Panc1 (cell line): ENCODE results near the gene NTM. TPM values are rescaled to one million over a fixed set of nuclear protein-coding genes. Genes with fewer than 3 reads are reported as not detected.

ENCODE experiments used
- ATAC-seq: fragments of 200-7000 bp; cut with Tn5 transposase; 2 replicates; pipeline ENCODE4 v1.9.1; 2020; ENCODE audit warnings: mild to moderate bottlenecking, moderate library complexity
- BruUV-seq: library from RNA; stranded (reverse); fragments of 400-500 nt; replicated peaks from 2 replicates; lab custom pipeline; 2021; lab: Mats Ljungman, UMichigan
- CTCF ChIA-PET: fragments of 300-600 bp; sonication (Branson Sonifier 250); formaldehyde crosslinking; loops from one replicate; lab custom pipeline; 2022; ENCODE audit warnings: antibody characterized with exemption; lab: Charles Lee
- POLR2A ChIA-PET: fragments of 300-600 bp; sonication (Branson Sonifier 250); formaldehyde crosslinking; loops from one replicate; lab custom pipeline; 2022; ENCODE audit warnings: antibody characterized with exemption; lab: Charles Lee
- DNase-seq: peaks from one replicate; pipeline ENCODE4 v3.0.0-alpha.2; 2010; ENCODE audit warnings: low read depth, low spot score
- H3K27ac ChIP-seq: 2 replicates; pipeline ENCODE4 v1.5.1; 2011; ENCODE audit warnings: mild to moderate bottlenecking, low read length, inconsistent platforms
- H3K27me3 ChIP-seq: fragments of 200-500 bp; sonication (Bioruptor generic); 2 replicates; pipeline ENCODE4 v1.6.0; 2014; ENCODE audit warnings: low read length, inconsistent platforms; ENCODE audit not compliant: control insufficient read depth, insufficient read depth
- H3K36me3 ChIP-seq: fragments of 200-500 bp; sonication (Bioruptor generic); 2 replicates; pipeline ENCODE4 v1.5.1; 2014; ENCODE audit warnings: inconsistent platforms, mild to moderate bottlenecking, low read length, moderate library complexity; ENCODE audit not compliant: control insufficient read depth, insufficient read depth
- H3K4me1 ChIP-seq: 2 replicates; pipeline ENCODE4 v1.5.1; 2011; ENCODE audit warnings: inconsistent platforms, mild to moderate bottlenecking, low read length, moderate library complexity; ENCODE audit not compliant: control insufficient read depth, insufficient read depth
- H3K4me3 ChIP-seq, 2 experiments: 2 replicates each; pipeline ENCODE4 v1.5.1; 2011 to 2012; ENCODE audit warnings: low read depth in 2 of 2, low read length in 2 of 2, mild to moderate bottlenecking in 2 of 2, inconsistent platforms in 1 of 2, moderate library complexity in 1 of 2
- H3K9me3 ChIP-seq: fragments of 200-500 bp; sonication (Bioruptor generic); 2 replicates; pipeline ENCODE4 v1.5.1; 2014; ENCODE audit warnings: low read depth, mild to moderate bottlenecking, inconsistent platforms, low read length, moderate library complexity; ENCODE audit not compliant: control insufficient read depth, insufficient read depth
- POLR2AphosphoS5 ChIP-seq: IDR thresholded peaks from 2 replicates; pipeline ENCODE4 v1.6.1; 2012; ENCODE audit warnings: mild to moderate bottlenecking, low read depth, low read length, moderate library complexity
- SIN3A ChIP-seq: IDR thresholded peaks from 2 replicates; pipeline ENCODE4 v1.6.1; 2012; ENCODE audit warnings: low read depth, mild to moderate bottlenecking, low read length, moderate library complexity, borderline replicate concordance; ENCODE audit not compliant: insufficient read depth
- TCF7L2 ChIP-seq: IDR thresholded peaks from 2 replicates; pipeline ENCODE4 v1.6.1; 2011; ENCODE audit warnings: mild to moderate bottlenecking, low read depth, low read length, inconsistent platforms
- in situ Hi-C: cut with HindIII; loops from 2 replicates; pipeline ENCODE4 v1.10.0; 2016; ENCODE audit warnings: low sequenced_read_pairs, low pct_unique_long_range_greater_than_20kb
- intact Hi-C: fragments of 100-400 bp; cut with micrococcal nuclease; formaldehyde crosslinking; loops from one replicate; pipeline ENCODE4 v1.10.0; 2022; ENCODE audit not compliant: unreplicated experiment
- total RNA-seq: library from RNA; stranded (reverse); gene quantifications from one replicate; pipeline ENCODE4 v1.2.1, GENCODE V29; 2021; ENCODE audit not compliant: unreplicated experiment
- TF ChIP-seq, protein P1 (sequence below): fragments of 450-650 bp; IDR thresholded peaks from 2 replicates; pipeline ENCODE4 v1.5.1; 2017; ENCODE audit warnings: mild to moderate bottlenecking
- TF ChIP-seq, protein P2 (sequence below), 2 experiments: IDR thresholded peaks; 2 replicates each; pipeline ENCODE4 v1.6.1; 2011 to 2012; ENCODE audit warnings: low read depth in 2 of 2, control low read depth in 1 of 2, low read length in 1 of 2, mild to moderate bottlenecking in 1 of 2, moderate library complexity in 1 of 2; ENCODE audit not compliant: insufficient read depth in 1 of 2

NTM gene
- total RNA-seq, 1 experiment from 2014 or later, result 0.10 TPM

DNA sequence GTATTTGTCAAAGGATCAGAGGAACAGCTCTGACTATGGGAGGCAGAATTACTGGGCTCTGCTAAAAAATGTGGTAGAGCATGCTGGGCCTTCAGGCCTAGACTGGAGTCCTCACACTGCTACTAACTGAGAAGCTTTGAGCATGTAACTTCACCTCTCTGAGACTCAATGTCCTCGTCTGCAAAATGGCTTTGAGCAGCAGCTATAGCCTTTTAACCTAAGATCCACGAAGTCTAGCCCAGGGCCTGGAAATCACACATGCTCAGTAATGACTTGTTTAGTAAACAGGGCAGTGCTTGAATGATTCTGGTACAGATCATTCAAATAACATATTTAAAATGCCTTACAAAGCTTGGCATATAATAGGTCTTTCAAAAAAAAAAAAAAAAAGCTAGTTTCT lies 221.7 kb downstream of the NTM start:
- peaks cover 12% of the 10 kb centered on the region for H3K27me3 ChIP-seq
- CTCF ChIA-PET, result no interaction called here
- no peaks in the 10 kb centered on the region for H3K4me1 ChIP-seq
- intact Hi-C loops (no loop called here), in situ Hi-C loops (no loop called here)
- POLR2A ChIA-PET, result interaction anchor here (0.6 to 0.7 kb wide), 2 partner anchors 50 to 656 kb away, joined by 3 to 7 read pairs; no protein-coding TSS in a partner anchor
- TF ChIP-seq, protein P1, sequence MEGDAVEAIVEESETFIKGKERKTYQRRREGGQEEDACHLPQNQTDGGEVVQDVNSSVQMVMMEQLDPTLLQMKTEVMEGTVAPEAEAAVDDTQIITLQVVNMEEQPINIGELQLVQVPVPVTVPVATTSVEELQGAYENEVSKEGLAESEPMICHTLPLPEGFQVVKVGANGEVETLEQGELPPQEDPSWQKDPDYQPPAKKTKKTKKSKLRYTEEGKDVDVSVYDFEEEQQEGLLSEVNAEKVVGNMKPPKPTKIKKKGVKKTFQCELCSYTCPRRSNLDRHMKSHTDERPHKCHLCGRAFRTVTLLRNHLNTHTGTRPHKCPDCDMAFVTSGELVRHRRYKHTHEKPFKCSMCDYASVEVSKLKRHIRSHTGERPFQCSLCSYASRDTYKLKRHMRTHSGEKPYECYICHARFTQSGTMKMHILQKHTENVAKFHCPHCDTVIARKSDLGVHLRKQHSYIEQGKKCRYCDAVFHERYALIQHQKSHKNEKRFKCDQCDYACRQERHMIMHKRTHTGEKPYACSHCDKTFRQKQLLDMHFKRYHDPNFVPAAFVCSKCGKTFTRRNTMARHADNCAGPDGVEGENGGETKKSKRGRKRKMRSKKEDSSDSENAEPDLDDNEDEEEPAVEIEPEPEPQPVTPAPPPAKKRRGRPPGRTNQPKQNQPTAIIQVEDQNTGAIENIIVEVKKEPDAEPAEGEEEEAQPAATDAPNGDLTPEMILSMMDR, result no peak
- TF ChIP-seq TCF7L2 (no peak), SIN3A (no peak), POLR2AphosphoS5 (no peak)
- TF ChIP-seq, protein P2, sequence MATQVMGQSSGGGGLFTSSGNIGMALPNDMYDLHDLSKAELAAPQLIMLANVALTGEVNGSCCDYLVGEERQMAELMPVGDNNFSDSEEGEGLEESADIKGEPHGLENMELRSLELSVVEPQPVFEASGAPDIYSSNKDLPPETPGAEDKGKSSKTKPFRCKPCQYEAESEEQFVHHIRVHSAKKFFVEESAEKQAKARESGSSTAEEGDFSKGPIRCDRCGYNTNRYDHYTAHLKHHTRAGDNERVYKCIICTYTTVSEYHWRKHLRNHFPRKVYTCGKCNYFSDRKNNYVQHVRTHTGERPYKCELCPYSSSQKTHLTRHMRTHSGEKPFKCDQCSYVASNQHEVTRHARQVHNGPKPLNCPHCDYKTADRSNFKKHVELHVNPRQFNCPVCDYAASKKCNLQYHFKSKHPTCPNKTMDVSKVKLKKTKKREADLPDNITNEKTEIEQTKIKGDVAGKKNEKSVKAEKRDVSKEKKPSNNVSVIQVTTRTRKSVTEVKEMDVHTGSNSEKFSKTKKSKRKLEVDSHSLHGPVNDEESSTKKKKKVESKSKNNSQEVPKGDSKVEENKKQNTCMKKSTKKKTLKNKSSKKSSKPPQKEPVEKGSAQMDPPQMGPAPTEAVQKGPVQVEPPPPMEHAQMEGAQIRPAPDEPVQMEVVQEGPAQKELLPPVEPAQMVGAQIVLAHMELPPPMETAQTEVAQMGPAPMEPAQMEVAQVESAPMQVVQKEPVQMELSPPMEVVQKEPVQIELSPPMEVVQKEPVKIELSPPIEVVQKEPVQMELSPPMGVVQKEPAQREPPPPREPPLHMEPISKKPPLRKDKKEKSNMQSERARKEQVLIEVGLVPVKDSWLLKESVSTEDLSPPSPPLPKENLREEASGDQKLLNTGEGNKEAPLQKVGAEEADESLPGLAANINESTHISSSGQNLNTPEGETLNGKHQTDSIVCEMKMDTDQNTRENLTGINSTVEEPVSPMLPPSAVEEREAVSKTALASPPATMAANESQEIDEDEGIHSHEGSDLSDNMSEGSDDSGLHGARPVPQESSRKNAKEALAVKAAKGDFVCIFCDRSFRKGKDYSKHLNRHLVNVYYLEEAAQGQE (IDR thresholded peaks at IDR 0.05; ENCODE audit: insufficient read depth in 1 of 2, low read depth in 2 of 2, low read length in 1 of 2), result no peak
- no TSS peak for BruUV-seq
- H3K27ac ChIP-seq, result no peak overlapping the region
- H3K36me3 ChIP-seq, result no peaks in the 10 kb centered on the region
- no peaks in the 10 kb centered on the region for H3K9me3 ChIP-seq
- no peak overlapping the region for H3K4me3 ChIP-seq
- ATAC-seq, result no peak
- no peak for DNase-seq

DNA sequence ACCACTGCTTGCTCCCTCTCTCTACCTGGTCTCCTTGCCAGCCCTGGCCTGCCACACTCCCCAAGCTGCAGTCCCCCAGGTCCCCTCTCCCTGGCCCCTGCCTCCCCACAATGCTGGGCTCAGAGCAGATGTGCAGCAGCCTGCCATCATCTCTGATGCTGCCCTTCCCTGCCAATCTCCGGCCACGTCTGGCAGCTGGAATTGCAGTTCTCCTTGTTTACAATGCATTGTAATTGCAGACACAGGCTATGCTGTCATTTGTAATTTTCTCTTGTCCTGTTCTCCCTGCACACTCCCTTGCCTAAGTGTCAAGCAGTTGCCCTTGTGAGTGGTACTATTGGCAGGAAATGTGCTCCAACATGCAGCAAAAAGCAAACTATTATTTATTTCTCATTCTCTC lies 222.3 kb downstream of the NTM start:
- intact Hi-C loops, result no loop called here
- Histone ChIP-seq H3K9me3 (no peaks in the 10 kb centered on the region), H3K4me1 (no peaks in the 10 kb centered on the region), H3K4me3 (no peak overlapping the region), H3K27ac (no peak overlapping the region), H3K36me3 (no peaks in the 10 kb centered on the region), H3K27me3 (peaks cover 12% of the 10 kb centered on the region)
- DNase-seq, result no peak
- in situ Hi-C loops, result no loop called here
- TF ChIP-seq, protein P1, result no peak
- TF ChIP-seq SIN3A, result no peak
- no peak for TF ChIP-seq POLR2AphosphoS5
- no peak for TF ChIP-seq TCF7L2
- TF ChIP-seq, protein P2 (IDR thresholded peaks at IDR 0.05; ENCODE audit: insufficient read depth in 1 of 2, low read depth in 2 of 2, low read length in 1 of 2), result no peak
- ChIA-PET CTCF (no interaction called here), POLR2A (interaction anchor here (0.6 to 0.7 kb wide), 2 partner anchors 50 to 656 kb away, joined by 3 to 7 read pairs; no protein-coding TSS in a partner anchor)
- BruUV-seq, result no TSS peak
- ATAC-seq, result no peak
